Neural progenitor cell (in vitro differentiated cells): Measurements from ENCODE around the gene ARID5A.

ENCODE experiments used
- CTCF ChIP-seq: fragments of 200-600 bp; sonication (generic); IDR thresholded peaks from 2 replicates; pipeline ENCODE4 v1.5.1; 2017; ENCODE audit warnings: antibody characterized with exemption, mild to moderate bottlenecking
- EZH2 ChIP-seq: fragments of 200-600 bp; sonication (generic); IDR thresholded peaks from 2 replicates; pipeline ENCODE4 v1.6.1; 2017; ENCODE audit warnings: antibody characterized with exemption, mild to moderate bottlenecking, moderate library complexity

GRCh38 chr2:96591054-96591453 lies 54.5 kb downstream of the ARID5A start:
- TF ChIP-seq CTCF (no peak), EZH2 (no peak)
